Colonic mucosa (tissue), 4 donors: ENCODE data around the gene VPS37C. TPM values are rescaled to one million over a fixed set of nuclear protein-coding genes. Genes with fewer than 3 reads are reported as not detected.

Experiments
- DNase-seq: peaks from one replicate; pipeline ENCODE4 v3.0.0-alpha.2; 2020
- H3K27ac ChIP-seq: fragments of 200-600 bp; one replicate; pipeline ENCODE4 v1.8.0; 2021
- H3K27me3 ChIP-seq: fragments of 200-600 bp; one replicate; pipeline ENCODE4 v1.8.0; 2021
- H3K36me3 ChIP-seq: fragments of 200-600 bp; one replicate; pipeline ENCODE4 v1.8.0; 2021
- H3K4me1 ChIP-seq: fragments of 200-600 bp; one replicate; pipeline ENCODE4 v1.8.0; 2021; ENCODE audit warnings: mild to moderate bottlenecking
- H3K4me3 ChIP-seq: fragments of 200-600 bp; one replicate; pipeline ENCODE4 v1.8.0; 2021
- H3K9ac ChIP-seq, 2 donors: one replicate each; pipeline ENCODE4 v1.7.0; 2013; ENCODE audit warnings: control low read depth in 2 of 2, low read depth in 2 of 2, low read length in 2 of 2
- H3K9me3 ChIP-seq: fragments of 200-600 bp; one replicate; pipeline ENCODE4 v1.8.0; 2021
- CTCF ChIP-seq: fragments of 200-600 bp; IDR thresholded peaks from one replicate; pipeline ENCODE4 v1.8.0; 2022; ENCODE audit warnings: antibody characterized with exemption, mild to moderate bottlenecking
- intact Hi-C: fragments of 100-400 bp; cut with DNase I; formaldehyde crosslinking; loops from one replicate; pipeline ENCODE4 v1.14.1; 2022
- total RNA-seq, 2 donors: library from RNA; stranded (reverse); fragmentation: NEBNext Ultra II Directional in 1 of 2; extraction: Animal tissue kit (Norgen Biotek cat#: 25700) in 1 of 2; gene quantifications; one replicate each; pipeline ENCODE4 v1.2.1, GENCODE V29; 2021
- donor health status: healthy.
- donor health status: DM: no; HTN: no; CAD: no.
- donor health status: DM: no; HTN: no; CAD: no.

VPS37C gene
- total RNA-seq, 2 donors from 2014 or later: 26.8 to 35.4 TPM

GRCh38 chr11:61117168-61117520 is 44.1 kb downstream of the VPS37C start:
- Histone ChIP-seq H3K4me3 (no peak overlapping the region), H3K9me3 (no peaks in the 10 kb centered on the region), H3K36me3 (no peaks in the 10 kb centered on the region), H3K27me3 (no peaks in the 10 kb centered on the region), H3K9ac (no peak overlapping the region), H3K27ac (no peak overlapping the region), H3K4me1 (no peaks in the 10 kb centered on the region)
- no peak for DNase-seq
- intact Hi-C loops: no loop called here
- TF ChIP-seq CTCF: no peak

DNA sequence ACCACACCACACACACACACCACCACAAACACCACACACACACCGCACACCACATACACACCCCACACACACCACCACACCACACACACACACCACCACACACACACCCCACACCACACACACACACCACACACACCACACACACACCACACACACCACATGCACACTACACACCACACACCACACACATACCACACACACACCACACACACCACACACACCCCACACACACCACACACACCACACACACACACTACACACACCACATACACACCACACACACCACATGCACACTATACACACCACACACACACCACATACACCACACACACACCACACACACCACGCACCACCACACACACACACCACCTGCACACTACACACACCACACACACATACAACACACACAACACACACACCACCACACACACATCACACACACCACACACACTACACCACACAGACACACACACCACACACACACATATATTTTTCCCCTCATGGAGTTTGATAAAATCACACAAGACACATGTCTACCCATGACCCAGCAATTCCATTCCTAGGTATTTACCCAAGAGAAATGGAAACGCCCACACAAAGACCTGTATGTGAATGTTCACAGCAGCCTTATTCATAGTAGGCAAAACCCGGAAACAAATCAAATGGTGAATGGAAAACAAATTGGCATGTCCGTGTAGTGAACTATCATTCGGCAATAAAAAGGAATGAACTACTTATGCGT is 44.6 kb downstream of the VPS37C start:
- no peak for DNase-seq
- Histone ChIP-seq H3K27me3 (no peaks in the 10 kb centered on the region), H3K4me3 (no peak overlapping the region), H3K4me1 (no peaks in the 10 kb centered on the region), H3K9me3 (no peaks in the 10 kb centered on the region), H3K36me3 (no peaks in the 10 kb centered on the region), H3K27ac (no peak overlapping the region), H3K9ac (peak overlapping the region in 1 of 2 donors; percentile 1)
- intact Hi-C loops: no loop called here
- TF ChIP-seq CTCF: no peak

DNA sequence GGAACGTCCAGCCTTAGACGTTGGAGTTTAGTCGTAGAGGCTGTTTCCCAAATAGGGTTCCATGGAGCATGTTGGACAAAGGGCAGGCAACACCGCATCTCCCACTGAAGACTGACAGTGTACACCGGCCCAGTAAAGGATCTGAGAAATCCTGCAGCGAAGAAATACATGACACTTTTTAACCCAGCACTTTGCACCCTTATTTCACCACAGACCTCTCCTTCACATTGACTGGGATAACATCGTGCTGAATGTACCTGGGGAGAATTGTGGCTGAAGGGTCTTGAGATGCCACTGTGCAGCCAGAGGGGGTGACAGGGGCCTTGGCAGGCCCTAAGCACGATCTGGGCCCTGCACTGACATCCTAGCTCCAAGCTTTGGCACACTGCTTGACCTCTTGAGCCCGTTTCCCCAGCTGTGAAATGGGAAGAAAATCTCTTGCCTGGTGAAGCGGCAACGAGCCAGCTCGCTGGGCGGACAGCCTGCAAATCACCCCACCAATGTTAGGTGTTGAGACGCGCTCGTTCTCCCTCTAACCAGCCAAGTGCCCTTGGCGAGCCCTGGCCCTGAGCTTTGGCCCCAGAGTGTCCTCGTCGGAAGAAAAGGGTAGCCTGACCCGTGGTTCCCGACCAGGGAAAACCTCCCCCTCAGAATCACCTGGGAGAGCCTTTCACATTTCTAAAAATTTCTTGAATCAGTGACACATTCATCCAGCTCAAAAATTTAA is 45.6 kb downstream of the VPS37C start:
- Histone ChIP-seq H3K27ac (no peak overlapping the region), H3K9me3 (no peaks in the 10 kb centered on the region), H3K4me1 (no peaks in the 10 kb centered on the region), H3K27me3 (no peaks in the 10 kb centered on the region), H3K9ac (no peak overlapping the region), H3K36me3 (no peaks in the 10 kb centered on the region), H3K4me3 (no peak overlapping the region)
- no peak for TF ChIP-seq CTCF
- DNase-seq: no peak
- intact Hi-C loops: no loop called here

DNA sequence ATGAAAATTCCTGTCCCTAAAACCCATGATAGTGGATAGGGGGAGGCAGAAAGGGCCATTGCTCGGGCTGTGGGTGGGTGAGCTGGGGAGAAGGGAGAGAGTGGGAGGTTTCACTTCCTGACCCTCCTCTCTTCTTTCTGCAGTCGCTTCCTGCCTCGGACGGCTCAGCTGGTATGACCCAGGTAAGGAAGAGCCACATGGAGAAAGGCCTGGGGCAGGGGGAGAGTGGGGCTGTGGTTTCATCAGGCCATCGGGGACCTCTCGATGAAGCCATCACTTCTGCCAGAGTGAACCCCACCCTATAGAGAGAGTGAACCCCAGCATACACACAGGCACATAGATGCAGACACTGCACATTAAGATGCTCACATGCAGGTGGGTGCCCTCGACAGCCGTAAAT is 46.3 kb downstream of the VPS37C start:
- Histone ChIP-seq H3K4me1 (no peaks in the 10 kb centered on the region), H3K4me3 (no peak overlapping the region), H3K9me3 (no peaks in the 10 kb centered on the region), H3K36me3 (no peaks in the 10 kb centered on the region), H3K9ac (no peak overlapping the region), H3K27ac (no peak overlapping the region), H3K27me3 (no peaks in the 10 kb centered on the region)
- intact Hi-C loops: no loop called here
- no peak for DNase-seq
- TF ChIP-seq CTCF: no peak

DNA sequence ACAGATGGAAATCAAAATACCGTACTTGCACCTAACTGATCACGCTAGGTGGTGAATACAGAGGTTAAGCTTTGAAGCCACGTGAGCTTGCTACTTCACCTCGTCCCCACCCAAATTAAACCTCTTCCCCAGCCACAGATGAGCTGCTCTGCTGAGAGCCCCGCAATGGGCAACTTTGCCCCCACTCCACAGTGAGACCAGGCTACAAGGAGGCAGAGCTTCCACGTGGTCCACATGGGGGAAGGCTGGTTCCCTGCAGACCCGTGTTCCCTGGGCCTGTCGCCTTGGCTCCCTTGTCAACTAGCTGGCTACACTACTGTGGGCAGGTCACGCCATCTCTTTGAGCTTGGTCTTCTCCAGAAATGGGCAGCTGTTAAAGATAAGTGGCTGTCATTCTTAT is 48.0 kb downstream of the VPS37C start:
- Histone ChIP-seq H3K36me3 (no peaks in the 10 kb centered on the region), H3K4me1 (no peaks in the 10 kb centered on the region), H3K9ac (no peak overlapping the region), H3K4me3 (no peak overlapping the region), H3K27me3 (no peaks in the 10 kb centered on the region), H3K9me3 (no peaks in the 10 kb centered on the region), H3K27ac (no peak overlapping the region)
- TF ChIP-seq CTCF: no peak
- no peak for DNase-seq
- intact Hi-C loops: no loop called here
